NCI-H748 (cell line): ENCODE results near the gene RELA.
A peak's percentile ranks its signal among the peaks of the same experiment; 100 is the strongest.
"Not testable (repeated sequence)": the region's sequence is repeated elsewhere in the genome, so short reads cannot be mapped to it uniquely, and the experiment has no call there.

ENCODE experiments used
- DNase-seq: peaks from one replicate; lab custom pipeline; 2025; ENCODE audit not compliant: unreplicated experiment; lab: John Stamatoyannopoulos, UW

RELA gene

DNA sequence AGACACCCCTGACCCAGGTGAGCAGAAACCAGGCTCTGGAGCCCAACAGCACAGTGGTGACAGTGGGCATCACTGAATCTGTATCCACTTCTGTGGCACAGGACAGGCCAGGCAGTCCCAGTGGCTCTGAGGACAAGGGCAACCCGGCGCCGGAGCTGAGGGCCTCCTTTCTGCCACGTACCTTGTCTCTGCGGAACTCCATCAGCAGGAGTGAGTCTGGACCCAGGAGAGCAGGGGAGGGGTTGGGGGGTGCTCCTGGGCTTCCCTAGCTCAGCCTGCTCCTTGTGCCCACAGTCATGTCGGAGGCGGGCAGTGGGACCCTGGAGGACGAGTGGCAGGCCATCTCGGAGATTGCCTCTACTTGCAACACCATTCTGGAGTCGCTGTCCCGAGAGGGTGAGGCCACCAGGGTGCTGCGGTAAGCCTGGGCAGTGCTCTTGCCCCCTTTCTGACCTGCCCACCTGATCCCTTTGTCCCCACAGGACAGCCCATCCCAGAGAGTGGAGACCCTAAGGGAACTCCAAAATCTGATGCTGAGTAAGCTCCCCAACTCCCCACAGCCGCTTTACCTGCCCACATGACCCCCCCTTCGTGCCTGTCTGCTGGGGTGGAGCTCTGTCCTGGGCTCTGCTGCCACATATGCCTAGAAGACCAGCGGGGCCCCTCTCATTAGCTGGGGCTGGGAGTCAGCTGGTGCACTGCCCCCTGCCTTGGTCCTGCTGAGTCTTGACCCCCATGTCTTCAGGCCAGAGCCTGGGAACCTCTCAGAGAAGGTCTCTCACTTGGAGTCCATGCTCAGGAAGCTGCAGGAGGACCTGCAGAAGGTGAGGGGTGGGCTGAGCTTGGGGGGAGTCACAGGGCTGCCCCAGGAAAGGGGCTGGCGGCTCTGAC, 12.8 kb downstream of the RELA start:
- no peak for DNase-seq

DNA sequence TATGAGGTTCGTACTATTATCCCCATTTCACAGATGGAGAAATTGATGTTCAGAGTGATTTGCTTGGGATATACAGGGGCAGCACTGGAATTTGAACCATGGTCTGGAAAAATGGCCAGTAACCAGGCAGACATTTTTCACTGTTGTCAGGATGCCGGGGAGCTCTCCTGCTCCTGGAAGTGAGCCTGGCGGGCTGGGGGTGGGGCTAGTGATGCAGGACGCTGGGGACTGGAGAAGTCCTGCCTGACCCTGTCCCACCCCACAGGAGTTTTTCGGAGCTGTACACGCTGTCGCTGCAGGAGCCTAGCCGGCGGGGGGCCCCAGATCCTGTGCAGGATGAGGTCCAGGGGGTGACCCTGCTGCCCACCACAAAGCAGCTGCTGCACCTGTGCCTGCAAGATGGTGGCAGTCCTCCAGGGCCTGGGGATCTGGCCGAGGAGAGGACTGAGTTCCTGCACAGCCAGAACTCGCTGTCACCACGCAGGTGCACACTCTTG, 13.7 kb downstream of the RELA start:
- no peak for DNase-seq

DNA sequence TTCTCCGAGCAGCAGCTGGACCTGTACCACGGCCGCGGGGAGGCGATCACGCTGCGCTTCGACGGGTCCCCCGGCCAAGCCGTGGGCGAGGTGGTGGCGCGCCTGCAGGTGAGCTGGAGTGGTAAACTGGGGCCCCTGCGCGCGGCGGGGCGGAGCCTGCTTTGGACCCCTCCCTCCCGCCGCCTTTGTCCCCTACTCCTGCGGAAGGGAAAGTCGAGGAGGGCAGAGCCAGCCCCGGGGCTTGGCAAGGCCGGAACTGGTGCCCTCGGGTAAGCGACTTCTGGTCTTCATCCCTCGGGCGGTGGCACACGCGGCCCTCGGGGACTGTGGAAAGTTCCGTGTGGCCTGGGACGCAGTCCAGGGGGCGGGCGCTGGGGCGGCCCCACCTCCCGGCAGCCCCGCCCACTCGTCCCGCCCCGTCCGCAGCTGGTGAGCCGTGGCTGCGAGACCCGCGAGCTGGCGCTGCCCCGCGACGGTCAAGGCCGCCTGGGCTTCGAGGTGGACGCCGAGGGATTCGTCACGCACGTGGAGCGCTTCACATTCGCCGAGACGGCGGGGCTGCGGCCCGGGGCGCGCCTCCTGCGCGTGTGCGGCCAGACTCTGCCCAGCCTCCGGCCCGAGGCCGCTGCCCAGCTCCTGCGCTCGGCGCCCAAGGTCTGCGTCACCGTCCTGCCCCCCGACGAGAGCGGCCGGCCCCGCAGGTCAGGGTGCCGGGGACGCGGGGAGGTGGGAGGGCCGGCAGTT, 15.6 kb downstream of the RELA start:
- peak; percentile 63 for DNase-seq

DNA sequence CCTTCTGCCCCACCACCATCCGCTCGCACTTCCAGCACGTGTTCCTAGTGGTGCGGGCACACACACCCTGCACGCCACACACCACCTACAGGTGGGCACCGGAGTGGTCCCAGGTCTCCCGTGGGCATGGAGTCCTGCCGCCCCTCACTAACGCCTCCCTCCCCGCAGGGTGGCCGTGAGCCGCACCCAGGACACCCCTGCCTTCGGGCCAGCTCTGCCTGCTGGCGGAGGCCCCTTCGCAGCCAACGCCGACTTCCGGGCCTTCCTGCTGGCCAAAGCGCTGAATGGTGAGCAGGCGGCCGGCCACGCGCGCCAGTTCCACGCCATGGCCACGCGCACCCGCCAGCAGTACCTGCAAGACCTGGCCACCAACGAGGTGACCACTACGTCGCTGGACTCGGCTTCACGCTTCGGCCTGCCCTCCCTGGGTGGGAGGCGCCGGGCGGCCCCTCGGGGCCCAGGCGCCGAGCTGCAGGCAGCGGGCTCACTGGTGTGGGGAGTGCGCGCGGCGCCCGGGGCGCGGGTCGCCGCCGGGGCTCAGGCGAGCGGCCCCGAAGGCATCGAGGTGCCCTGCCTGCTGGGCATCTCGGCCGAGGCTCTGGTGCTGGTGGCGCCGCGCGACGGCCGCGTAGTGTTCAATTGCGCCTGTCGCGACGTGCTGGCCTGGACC, 16.3 kb downstream of the RELA start:
- no peak for DNase-seq

DNA sequence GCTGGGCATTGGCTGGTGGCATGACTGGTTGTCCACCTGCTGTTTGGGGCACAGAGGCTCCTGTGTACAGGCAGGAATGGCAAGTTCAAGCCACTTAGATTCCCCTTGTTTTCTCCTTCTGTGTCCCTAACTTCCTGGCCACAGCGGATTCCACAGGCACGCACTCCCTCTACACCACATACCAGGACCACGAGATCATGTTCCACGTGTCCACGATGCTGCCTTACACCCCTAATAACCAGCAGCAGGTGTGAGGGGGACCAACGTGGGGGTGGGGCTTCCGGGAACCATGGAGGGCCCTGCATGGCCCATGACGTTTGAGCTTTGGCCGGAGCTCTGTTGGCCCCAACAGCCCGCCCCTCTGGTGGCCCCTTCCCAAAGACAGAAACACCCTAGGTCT, 17.0 kb downstream of the RELA start:
- no peak for DNase-seq

DNA sequence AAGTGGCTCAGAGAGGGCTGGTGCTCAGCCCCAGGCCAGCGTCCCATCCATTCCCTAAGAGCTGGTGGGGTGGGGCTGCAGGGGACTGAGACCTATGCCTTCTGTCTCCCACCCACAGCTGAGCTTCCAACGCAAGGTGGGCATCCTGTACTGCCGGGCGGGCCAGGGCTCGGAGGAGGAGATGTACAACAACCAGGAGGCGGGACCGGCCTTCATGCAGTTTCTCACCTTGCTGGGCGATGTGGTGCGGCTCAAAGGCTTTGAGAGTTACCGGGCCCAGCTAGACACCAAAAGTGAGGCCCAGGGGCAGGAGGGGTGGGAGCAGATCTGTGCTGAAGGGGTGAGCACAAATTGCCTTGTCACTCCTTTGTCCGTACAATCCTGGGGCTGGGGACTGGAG, 17.9 kb downstream of the RELA start:
- no peak for DNase-seq

DNA sequence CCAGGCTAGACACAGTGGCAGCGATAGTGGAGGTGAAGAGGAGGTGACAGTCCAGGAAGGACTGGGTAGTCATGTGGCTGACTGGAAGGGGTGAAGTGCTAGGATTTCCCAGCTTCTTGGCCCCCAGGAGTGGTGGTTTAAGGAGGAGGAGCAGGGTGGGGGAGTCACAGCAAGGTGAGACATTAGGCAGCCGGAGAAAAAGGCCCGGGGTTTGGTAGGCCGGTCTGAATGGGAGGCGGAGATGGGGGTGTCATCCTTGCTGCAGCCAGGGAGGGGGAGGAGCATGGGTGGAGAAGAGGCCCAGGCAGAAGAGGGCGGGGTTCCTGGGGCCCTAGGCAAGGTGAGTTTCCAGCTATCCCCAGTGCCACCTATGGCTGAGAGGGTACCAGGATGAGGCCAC, 18.7 kb downstream of the RELA start:
- no peak for DNase-seq

DNA sequence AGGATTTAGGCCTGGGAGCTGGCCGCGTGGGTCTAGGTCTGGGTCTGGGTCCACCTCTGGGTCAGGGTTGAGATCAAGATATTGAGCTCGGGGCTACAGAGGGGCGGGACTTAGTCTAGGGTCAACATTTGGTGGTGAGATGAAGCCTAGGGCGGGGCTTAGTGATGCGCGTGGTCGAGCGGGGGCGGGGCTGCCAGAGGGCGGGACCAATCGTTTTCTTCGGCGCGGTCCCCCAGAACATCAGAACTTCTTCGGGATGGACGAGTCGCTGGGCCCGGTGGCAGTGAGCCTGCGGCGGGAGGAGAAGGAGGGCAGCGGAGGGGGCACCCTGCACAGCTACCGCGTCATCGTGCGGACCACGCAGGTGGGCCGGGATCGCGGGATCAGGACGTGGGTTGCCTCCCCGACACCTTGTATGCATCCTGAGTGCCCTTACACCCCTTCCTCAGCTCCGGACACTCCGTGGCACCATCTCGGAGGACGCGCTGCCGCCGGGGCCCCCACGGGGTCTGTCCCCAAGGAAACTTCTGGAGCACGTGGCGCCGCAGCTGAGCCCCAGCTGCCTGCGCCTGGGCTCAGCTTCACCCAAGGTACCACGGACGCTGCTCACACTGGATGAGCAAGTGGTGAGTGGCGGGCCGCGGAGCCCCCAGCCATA, 20.6 kb downstream of the RELA start:
- no peak for DNase-seq

DNA sequence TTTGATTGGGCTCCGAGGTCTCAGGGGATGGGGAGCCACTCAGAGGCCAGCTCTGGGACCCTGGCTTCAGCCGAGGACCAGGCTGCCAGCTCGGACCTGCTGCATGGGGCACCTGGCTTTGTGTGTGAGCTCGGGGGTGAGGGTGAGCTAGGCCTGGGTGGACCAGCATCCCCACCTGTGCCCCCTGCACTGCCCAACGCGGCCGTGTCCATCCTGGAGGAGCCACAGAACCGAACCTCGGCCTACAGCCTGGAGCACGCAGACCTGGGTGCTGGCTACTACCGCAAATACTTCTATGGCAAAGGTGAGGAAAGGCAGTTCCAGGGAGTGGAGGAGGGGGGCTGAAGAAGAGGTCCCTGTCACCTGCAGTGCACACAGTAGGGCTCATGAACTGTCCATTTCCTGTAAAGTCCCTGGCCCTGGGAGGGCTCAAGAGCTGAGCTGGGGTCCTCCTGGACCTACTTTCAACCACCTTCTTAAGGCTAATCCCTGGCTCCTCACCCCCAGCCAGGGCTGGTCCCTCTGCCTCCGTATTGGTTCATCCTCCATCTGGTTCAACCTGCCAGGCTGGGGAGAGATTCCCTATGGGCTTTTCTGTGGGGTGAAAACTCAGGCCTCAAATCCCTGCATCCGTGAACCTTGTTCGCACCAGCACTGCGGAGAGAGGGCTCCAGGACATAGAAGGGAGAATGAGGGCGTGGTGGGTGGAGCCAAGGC, 21.3 kb downstream of the RELA start:
- DNase-seq = no peak

DNA sequence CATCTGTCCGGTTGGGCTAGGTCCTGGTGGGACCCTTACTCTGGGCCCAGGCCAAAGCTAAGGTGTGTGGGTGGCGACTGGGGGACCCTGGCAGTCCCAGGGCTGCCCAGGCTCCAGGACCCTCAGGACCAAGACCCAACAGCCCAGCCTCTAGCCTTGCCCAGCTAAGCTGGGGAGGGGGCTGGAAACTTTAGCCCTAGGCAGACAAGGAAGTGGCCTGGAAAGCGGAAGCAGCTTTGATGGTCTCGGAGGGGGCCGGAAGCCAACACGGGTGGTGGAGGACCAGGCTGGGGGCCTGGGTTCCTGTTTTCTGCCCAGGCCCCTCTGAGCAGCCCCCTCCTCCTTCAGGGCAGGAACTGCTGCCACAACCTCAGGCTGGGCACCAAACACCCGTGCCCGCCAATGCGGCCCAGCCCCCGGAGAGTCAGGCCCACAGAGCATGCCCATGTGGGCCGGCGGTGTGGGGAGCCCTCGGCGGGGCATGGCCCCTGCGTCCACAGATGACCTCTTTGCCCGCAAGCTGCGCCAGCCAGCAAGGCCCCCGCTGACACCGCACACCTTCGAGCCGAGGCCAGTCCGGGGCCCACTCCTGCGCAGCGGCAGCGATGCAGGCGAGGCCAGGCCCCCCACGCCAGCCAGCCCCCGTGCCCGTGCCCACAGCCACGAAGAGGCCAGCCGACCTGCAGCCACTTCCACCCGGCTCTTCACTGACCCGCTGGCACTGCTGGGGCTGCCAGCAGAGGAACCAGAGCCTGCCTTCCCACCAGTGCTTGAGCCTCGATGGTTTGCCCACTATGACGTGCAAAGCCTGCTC, 22.0 kb downstream of the RELA start:
- DNase-seq = no peak

DNA sequence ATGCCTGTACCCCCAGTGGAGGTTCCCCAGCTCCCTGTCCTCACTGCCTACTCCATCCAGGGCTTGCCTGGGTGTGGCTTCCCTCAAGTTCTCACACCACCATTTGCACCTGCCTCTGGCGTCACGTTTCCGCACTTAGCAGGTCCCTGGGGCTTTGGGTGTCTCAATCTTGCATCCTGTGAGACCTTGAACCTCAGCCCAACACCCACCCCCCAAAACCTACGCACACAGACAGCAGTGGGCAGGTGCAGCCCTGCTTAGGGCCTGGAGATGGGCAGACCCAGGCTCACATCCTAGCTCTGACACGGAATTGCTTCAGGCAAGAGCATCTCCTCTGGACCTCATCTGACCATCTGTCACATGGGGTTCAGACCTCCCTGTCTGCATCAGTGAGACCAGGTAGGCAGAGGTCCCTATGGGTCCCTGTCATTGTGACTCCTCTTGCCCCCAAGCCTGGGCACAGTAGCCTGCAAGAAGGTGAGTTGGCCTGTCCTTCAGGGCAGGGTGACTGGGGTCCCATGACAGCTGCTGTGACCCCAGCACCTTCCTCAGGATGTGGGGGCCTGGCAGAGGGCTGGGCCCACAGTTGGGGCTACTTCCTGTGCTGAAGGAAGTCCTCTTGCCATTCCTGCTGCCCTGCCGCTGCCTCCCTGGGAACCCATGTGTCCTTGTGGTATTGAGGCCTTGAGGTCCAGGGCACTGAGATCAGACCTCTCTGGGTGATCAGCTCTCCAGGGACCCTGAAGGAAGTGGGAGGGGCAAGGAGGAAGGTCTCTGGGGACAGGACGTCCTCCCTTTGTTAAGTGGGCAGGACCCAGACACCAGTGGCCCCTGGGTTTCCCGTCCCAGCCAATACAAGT, 22.9 kb downstream of the RELA start:
- DNase-seq = no peak

DNA sequence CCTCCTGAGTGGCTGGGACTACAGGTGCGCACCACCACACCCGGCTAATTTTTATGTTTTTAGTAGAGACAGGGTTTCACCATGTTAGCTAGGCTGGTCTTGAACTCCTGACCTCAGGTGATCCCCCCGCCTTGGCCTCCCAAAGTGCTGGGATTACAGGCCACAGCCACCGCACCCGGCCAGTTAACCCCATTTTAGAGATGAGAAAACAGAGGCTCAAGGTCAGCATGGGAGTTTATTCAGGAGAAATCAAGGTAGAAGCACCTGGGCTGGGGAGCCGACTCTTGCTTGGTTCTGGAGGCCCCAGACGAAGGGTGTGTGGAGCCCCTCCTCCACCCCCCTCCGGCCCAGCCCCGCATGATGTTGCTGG, 23.5 kb downstream of the RELA start:
- DNase-seq = not testable (repeated sequence)

DNA sequence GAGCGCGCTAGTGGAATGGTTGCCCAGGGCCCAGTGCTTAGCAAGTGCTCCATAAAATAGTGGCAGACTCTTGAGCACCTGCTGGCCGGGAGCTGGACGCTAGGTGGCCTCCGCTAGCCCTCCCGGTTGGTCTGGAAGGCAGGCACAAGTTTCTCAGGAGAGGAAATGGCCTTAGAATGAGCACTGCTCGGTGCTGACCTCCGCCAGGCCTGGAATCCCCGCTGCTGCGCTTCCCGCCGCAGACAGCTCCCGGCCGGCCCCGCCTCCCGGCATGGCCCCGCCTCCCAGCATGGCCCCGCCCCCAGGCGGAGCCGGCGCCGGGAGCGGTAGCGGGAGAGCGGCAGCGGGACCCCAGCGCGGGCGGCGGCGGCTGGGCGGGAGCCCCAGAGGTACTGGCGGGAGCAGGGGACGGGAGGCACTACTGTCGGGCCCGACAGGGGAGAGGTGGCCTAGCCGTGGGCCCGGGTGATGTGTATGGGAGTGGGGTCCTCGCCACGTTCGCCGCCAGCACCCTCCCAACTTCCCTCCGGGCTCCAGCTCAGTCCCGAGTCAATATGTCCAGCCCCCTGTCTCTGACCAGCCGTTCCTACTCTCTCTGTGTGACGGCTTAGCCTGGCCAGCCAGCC, 24.8 kb downstream of the RELA start, which contains the start of gene SIPA1:
SIPA1 (plus strand) TSS at position 308 of the 626 bp plus-strand sequence. CDS start 2,821 bp downstream, outside the sequence.
- peak; percentile 79 for DNase-seq

DNA sequence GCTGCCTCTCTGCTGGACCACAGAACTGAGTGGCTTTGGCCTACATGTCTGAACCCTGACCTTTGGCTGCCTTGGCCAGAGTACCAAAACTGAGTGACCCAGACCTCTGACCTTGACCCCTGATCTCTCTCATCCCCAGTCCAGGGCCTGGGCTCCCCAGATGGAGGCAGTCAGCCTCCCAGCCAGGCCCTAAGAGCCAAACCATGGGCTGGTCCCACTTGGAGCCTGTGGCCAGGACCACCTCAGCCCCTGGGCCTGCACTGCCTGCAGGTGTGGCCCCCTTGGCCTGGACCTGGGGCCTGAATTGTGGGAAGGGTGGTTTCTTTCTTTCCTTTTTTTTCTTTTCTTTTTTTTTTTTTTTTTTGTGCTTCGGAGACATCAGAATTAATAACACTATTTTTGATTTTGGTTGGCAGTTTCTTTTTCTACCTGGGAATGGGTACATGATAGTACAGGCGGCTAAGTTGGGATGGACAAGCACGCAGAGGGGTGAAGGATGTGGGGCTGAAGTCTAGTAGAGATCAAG, 25.6 kb downstream of the RELA start:
- no peak for DNase-seq

DNA sequence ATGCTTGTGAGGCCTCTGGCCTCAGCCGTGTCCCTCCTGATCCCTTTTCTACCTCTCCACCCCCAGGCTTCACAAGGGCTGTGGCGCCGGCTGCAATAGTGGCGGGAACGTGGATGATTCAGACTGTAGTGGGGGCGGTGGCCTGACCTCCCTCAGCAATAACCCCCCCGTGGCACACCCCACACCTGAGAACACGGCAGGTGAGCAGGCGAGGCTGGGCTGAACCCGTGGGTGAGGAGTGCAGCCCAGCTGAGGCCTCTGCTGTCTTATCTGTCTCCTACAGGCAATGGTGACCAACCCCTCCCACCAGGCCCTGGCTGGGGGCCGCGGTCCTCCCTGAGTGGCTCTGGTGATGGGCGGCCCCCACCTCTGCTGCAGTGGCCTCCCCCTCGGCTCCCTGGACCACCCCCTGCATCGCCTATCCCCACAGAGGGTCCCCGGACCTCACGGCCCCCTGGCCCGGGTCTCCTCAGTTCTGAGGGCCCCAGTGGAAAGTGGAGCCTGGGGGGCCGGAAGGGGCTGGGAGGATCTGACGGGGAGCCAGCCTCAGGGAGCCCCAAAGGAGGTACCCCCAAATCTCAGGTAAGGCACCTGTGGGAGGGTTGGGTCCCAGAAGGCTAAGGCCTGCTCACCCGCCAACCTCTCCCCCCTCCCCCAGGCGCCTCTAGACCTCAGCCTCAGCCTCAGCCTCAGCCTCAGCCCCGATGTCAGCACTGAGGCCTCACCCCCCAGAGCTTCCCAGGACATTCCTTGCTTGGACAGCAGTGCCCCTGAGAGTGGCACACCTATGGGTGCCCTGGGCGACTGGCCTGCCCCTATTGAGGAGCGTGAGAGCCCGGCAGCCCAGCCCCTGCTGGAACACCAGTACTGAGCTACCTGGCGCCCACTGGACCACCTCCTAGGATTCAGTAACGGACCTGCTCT, 26.3 kb downstream of the RELA start:
- no peak for DNase-seq

DNA sequence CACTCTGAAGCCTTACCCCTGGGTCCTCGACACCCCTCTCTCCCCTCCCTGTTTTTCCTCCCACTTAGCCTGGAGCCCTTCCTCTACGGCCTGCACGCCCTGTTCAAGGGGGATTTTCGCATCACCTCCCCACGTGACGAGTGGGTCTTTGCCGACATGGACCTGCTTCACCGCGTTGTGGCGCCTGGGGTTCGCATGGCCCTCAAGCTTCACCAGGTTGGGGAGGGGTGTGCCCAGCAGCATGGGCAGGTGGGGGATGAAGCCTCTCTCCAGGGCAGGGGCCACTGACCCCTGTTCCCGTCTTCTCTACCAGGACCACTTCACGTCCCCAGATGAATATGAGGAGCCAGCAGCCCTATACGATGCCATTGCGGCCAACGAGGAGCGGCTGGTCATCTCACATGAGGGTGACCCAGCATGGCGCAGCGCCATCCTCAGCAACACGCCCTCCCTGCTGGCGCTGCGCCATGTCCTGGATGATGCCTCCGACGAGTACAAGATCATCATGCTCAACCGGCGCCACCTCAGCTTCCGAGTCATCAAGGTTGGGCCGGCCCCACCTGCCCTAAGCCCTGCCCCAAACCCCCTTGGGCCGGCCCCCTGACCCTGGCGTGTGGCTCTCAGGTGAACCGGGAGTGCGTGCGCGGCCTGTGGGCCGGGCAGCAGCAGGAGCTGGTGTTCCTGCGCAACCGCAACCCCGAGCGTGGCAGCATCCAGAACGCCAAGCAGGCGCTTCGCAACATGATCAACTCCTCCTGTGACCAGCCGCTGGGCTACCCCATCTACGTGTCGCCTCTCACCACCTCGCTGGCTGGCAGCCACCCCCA, 27.6 kb downstream of the RELA start:
- no peak for DNase-seq
